SU-DHL-6 (cell line): ENCODE measurements around the gene EIF6.
"Not testable (repeated sequence)": the region's sequence is repeated elsewhere in the genome, so short reads cannot be mapped to it uniquely, and the experiment has no call there.

Experiments used
- H2AFZ ChIP-seq: fragments of 200-600 bp; sonication (generic); 2 replicates; pipeline ENCODE4 v1.6.1; 2014; ENCODE audit warnings: low read depth, mild to moderate bottlenecking, moderate library complexity, mixed read lengths, antibody characterized with exemption, low read length; ENCODE audit not compliant: severe bottlenecking
- H3F3A ChIP-seq: fragments of 200-600 bp; shearing (Covaris generic); 2 replicates; pipeline ENCODE4 v1.6.0; 2016; ENCODE audit warnings: antibody characterized with exemption, mild to moderate bottlenecking; ENCODE audit not compliant: insufficient read depth
- H3K27ac ChIP-seq: fragments of 200-600 bp; sonication (generic); 2 replicates; pipeline ENCODE4 v1.5.1; 2016; ENCODE audit warnings: low read depth, mild to moderate bottlenecking, low read length, moderate library complexity, mixed read lengths
- H3K27me3 ChIP-seq: fragments of 200-600 bp; sonication (generic), shearing (Covaris generic); 2 replicates; pipeline ENCODE4 v1.6.0; 2014; ENCODE audit warnings: mild to moderate bottlenecking, low read length
- H3K36me3 ChIP-seq: fragments of 200-600 bp; sonication (generic); 2 replicates; pipeline ENCODE4 v1.6.1; 2014; ENCODE audit warnings: mild to moderate bottlenecking, low read length, mixed read lengths
- H3K4me2 ChIP-seq: fragments of 300-600, 200-600 bp; shearing (Covaris generic), sonication (generic); 2 replicates; pipeline ENCODE4 v1.6.0; 2014; ENCODE audit warnings: low read length, low read depth, mild to moderate bottlenecking; ENCODE audit not compliant: poor library complexity, severe bottlenecking
- H3K4me3 ChIP-seq: fragments of 200-600 bp; sonication (generic); 2 replicates; pipeline ENCODE4 v1.5.1; 2014; ENCODE audit warnings: antibody characterized with exemption, low read length, mild to moderate bottlenecking, mixed read lengths; ENCODE audit not compliant: insufficient read depth, poor library complexity, severe bottlenecking
- H3K79me2 ChIP-seq: fragments of 200-600 bp; sonication (generic); 2 replicates; pipeline ENCODE4 v1.6.1; 2014; ENCODE audit warnings: mild to moderate bottlenecking, low read length, moderate library complexity; ENCODE audit not compliant: insufficient read depth
- H3K9ac ChIP-seq: fragments of 200-600 bp; sonication (generic); 2 replicates; pipeline ENCODE4 v1.7.0; 2014; ENCODE audit warnings: mild to moderate bottlenecking, low read length
- H3K9me2 ChIP-seq: fragments of 200-600 bp; sonication (generic); replicated peaks from 2 replicates; pipeline ENCODE4 v1.6.1; 2014; ENCODE audit warnings: low read length; ENCODE audit not compliant: insufficient read depth
- H3K9me3 ChIP-seq: fragments of 200-600 bp; sonication (generic); 2 replicates; pipeline ENCODE4 v1.6.1; 2014; ENCODE audit warnings: low read length, mixed read lengths; ENCODE audit not compliant: insufficient read depth
- H4K20me1 ChIP-seq: fragments of 200-600 bp; sonication (generic); 2 replicates; pipeline ENCODE4 v1.6.1; 2014; ENCODE audit warnings: low read depth, mild to moderate bottlenecking, antibody characterized with exemption, low read length, moderate library complexity, mixed read lengths
- CTCF ChIP-seq: fragments of 200-600 bp; sonication (generic); IDR thresholded peaks from one replicate; pipeline ENCODE4 v1.5.1; 2017; ENCODE audit warnings: antibody characterized with exemption, mild to moderate bottlenecking, low read length, moderate library complexity; ENCODE audit not compliant: insufficient read depth, poor library complexity, severe bottlenecking
- EZH2phosphoT487 ChIP-seq: fragments of 200-600 bp; sonication (generic), shearing (Covaris generic); conservative IDR thresholded peaks from 2 replicates; pipeline ENCODE4 v1.6.1; 2018; ENCODE audit warnings: mild to moderate bottlenecking, antibody characterized with exemption, low read length, moderate library complexity, mixed read lengths

The EIF6 gene

DNA sequence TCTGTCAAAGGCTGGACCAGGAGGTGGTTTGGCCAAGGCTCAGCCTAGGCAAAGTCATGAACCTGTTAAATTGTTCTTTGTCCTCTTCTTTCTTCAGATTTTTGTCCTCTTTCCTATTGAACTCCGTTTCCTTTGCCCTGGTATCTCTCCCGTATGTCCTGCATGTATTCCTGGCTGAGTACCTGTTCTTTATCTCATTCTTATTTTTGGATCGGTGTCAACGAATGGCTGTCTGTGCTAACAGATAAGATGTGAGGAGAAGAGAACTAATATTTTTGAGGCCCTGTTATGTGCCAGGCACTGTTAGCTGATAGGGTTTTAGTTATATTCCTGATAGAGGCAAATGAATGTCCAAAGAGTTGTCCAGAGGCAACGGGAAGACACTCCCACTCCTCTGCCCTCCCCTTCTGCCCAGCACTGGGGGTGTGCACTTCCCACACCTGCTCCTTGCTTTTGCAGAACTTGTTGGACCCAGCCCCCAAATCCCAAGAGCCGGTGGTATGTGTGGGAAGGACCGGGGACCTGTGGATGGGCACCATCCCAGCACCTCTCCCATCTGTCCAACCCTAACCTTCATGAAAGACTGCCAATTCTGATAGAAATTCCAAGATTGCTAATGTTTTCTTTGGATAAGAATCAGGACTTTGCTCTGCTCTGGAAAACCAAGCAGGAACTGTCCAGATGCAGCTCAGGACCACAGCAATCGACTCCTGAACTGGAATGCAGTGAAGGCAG is 27.2 kb downstream of the EIF6 start:
- H3K36me3 ChIP-seq: no peaks in the 10 kb centered on the region
- TF ChIP-seq EZH2phosphoT487: no peak
- TF ChIP-seq CTCF: no peak
- H3K27me3 ChIP-seq: no peaks in the 10 kb centered on the region
- no peak overlapping the region for H3K4me3 ChIP-seq
- H3K9me2 ChIP-seq: no peaks in the 10 kb centered on the region
- no peaks in the 10 kb centered on the region for H4K20me1 ChIP-seq
- no peak overlapping the region for H3K27ac ChIP-seq
- no peak overlapping the region for H2AFZ ChIP-seq
- no peak overlapping the region for H3K4me2 ChIP-seq
- no peak overlapping the region for H3K9ac ChIP-seq
- H3K9me3 ChIP-seq: no peaks in the 10 kb centered on the region
- H3K79me2 ChIP-seq: no peaks in the 10 kb centered on the region
- H3F3A ChIP-seq: no peaks in the 10 kb centered on the region

DNA sequence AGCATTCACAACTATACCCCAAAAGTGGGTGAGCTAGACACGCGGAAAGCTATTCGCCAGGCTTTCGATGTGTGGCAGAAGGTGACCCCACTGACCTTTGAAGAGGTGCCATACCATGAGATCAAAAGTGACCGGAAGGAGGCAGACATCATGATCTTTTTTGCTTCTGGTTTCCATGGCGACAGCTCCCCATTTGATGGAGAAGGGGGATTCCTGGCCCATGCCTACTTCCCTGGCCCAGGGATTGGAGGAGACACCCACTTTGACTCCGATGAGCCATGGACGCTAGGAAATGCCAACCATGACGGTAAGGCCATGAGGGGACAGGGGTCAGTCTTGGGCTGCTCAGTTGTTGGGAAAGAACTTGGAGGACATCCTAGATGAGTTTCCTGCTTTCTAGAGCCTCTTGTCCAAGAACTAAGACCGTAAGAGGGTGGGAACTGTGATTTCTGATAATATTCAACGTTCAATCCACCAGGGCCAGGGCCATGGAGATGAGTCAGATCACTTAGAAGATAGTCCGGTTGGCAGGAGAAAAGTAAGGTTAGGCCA is 30.0 kb downstream of the EIF6 start:
- Histone ChIP-seq H3K9me2 (no peaks in the 10 kb centered on the region), H3K4me3 (no peak overlapping the region), H4K20me1 (no peaks in the 10 kb centered on the region), H3K9me3 (no peaks in the 10 kb centered on the region), H3K79me2 (no peaks in the 10 kb centered on the region), H2AFZ (no peak overlapping the region), H3F3A (no peaks in the 10 kb centered on the region), H3K27me3 (no peaks in the 10 kb centered on the region), H3K36me3 (no peaks in the 10 kb centered on the region), H3K9ac (no peak overlapping the region), H3K27ac (no peak overlapping the region), H3K4me2 (no peak overlapping the region)
- TF ChIP-seq EZH2phosphoT487 (no peak), CTCF (no peak)

GRCh38 chr20:35253010-35253409 is 31.6 kb downstream of the EIF6 start:
- Histone ChIP-seq H3F3A (no peaks in the 10 kb centered on the region), H2AFZ (no peak overlapping the region), H3K27ac (no peak overlapping the region), H3K9ac (no peak overlapping the region), H3K9me2 (no peaks in the 10 kb centered on the region), H3K9me3 (no peaks in the 10 kb centered on the region), H3K79me2 (no peaks in the 10 kb centered on the region), H4K20me1 (no peaks in the 10 kb centered on the region), H3K4me2 (no peak overlapping the region), H3K36me3 (no peaks in the 10 kb centered on the region), H3K4me3 (no peak overlapping the region), H3K27me3 (no peaks in the 10 kb centered on the region)
- TF ChIP-seq EZH2phosphoT487: no peak
- TF ChIP-seq CTCF: no peak

DNA sequence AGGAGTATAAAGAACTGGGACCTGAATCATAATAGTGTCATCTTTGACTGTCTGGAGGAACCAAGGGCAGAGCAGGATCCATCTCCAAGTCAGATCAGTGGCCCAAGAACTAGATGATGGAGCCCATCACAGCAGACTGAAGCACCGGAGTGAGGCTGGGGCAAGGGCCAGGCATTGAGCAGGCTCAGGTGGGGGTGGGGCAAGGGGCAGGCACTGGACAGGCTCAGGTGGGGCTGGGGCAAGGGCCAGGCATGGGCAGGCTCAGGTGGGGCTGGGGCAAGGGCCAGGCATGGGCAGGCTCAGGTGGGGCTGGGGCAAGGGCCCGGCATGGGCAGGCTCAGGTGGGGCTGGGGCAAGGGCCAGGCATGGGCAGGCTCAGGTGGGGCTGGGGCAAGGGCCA is 32.0 kb downstream of the EIF6 start:
- H3K4me2 ChIP-seq, H4K20me1 ChIP-seq, H3K4me3 ChIP-seq, H3K79me2 ChIP-seq, H3K9me2 ChIP-seq, H3K9me3 ChIP-seq, H2AFZ ChIP-seq, H3K36me3 ChIP-seq, H3K9ac ChIP-seq, H3K27ac ChIP-seq, H3K27me3 ChIP-seq, H3F3A ChIP-seq: not testable (repeated sequence)
